ENCODE data around the gene SLC4A1AP. TPM values are rescaled to one million over a fixed set of nuclear protein-coding genes. Genes with fewer than 3 reads are reported as not detected.

The SLC4A1AP gene
- total and polyA plus RNA-seq, 9 of the 15 experiments (the other 6 are each of a cell fraction or from before 2014, with no cell fraction given), result 8.1 to 40.5 (median 35.3) TPM

DNA sequence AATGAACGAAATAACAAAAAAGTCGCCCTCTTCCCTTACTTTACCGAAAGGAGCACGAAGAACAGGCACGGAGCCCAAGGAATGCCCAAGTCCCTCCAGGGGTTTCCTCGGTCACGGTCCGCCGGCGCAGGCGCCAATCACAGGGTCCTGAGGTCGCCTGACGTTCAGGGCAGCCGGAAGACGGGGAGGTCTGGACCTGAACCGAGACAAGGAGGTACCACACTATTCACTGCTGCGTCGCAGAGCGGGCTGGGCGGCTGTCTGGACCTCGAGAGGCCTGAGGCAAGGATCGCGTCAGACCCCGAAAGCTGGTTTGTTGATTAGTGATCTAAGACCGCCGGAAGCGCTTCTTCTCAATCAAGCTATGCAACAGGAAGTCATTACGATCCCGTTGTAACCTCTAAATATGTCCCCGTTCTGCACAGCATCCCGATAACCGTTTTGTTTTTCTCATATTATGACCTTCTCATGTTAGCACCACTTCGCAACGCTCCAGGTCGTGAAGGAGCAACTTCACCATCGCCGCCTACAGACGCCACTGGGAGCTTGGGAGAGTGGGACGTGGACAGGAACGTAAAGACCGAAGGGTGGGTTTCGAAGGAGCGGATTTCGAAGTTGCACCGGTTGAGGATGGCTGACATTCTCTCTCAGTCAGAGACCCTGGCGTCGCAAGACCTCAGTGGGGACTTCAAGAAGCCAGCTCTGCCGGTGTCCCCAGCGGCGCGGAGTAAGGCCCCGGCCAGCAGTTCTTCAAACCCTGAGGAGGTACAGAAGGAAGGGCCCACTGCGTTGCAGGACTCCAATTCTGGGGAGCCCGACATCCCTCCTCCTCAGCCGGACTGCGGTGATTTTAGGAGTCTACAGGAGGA is at the start of gene SLC4A1AP, which contains the start of gene SUPT7L (continued):
- TF ChIP-seq, protein P1, sequence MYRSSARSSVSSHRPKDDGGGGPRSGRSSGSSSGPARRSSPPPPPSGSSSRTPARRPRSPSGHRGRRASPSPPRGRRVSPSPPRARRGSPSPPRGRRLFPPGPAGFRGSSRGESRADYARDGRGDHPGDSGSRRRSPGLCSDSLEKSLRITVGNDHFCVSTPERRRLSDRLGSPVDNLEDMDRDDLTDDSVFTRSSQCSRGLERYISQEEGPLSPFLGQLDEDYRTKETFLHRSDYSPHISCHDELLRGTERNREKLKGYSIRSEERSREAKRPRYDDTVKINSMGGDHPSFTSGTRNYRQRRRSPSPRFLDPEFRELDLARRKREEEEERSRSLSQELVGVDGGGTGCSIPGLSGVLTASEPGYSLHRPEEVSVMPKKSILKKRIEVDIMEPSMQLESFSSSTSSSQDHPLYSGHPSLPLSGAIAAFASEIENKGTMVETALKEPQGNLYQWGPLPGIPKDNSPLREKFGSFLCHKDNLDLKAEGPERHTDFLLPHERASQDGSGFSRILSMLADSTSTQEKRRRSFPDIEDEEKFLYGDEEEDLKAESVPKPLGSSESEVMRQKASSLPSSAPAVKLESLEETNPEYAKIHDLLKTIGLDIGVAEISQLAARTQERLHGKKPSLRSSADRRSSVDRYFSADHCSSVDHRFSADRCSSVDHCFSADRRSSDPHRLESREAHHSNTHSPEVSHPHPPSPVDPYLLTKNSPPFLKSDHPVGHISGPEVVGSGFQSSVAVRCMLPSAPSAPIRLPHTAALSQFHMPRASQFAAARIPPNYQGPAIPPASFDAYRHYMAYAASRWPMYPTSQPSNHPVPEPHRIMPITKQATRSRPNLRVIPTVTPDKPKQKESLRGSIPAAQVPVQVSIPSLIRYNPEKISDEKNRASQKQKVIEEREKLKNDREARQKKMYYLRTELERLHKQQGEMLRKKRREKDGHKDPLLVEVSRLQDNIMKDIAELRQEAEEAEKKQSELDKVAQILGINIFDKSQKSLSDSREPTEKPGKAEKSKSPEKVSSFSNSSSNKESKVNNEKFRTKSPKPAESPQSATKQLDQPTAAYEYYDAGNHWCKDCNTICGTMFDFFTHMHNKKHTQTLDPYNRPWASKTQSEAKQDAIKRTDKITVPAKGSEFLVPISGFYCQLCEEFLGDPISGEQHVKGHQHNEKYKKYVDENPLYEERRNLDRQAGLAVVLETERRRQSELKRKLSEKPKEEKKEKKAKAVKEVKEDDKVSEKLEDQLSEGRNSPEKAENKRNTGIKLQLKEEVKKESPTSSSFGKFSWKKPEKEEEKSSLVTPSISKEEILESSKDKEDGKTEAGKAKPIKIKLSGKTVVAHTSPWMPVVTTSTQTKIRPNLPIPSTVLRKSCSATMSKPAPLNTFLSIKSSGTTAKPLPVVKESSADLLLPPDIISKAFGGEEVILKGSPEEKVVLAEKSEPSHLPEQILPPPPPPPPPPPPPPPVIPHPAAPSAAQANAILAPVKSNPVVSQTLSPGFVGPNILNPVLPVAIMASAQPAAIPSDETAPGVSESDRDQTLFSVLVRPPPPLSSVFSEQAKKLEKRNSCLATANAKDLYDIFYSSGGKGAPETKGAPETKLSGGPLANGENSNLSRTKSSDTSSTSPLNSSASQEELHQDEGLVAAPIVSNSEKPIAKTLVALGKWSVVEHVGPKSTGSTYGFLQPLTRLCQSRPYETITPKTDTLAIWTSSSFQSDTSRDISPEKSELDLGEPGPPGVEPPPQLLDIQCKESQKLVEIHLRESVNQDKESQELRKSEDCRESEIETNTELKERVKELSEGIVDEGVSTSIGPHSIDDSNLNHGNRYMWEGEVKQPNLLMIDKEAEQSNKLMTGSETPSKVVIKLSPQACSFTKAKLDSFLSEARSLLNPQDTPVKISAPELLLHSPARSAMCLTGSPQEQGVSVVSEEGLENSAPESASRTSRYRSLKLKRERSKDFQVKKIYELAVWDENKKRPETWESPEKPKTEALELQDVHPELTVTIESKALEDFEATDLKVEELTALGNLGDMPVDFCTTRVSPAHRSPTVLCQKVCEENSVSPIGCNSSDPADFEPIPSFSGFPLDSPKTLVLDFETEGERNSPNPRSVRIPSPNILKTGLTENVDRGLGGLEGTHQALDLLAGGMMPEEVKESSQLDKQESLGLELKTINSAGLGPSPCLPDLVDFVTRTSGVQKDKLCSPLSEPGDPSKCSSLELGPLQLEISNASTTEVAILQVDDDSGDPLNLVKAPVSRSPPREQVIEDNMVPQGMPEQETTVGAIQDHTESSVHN (IDR thresholded peaks at IDR 0.05; ENCODE audit: borderline replicate concordance in 1 of 2, low read depth in 1 of 2), result peak in 1 of 2 experiments; percentile 77; a peak in 1 of 4 replicates
- TF ChIP-seq ASH1L (IDR thresholded peaks at IDR 0.05; ENCODE audit: borderline replicate concordance, low read depth, partially characterized antibody) (peak; percentile 71), JUND (IDR thresholded peaks at IDR 0.05; ENCODE audit: borderline replicate concordance, low read depth, low read length) (no peak), JUND (tag; IDR thresholded peaks at IDR 0.05; ENCODE audit: borderline replicate concordance, low read depth, low read length) (peak; percentile 87; the same call in 2 of the 3 replicates), ZKSCAN1 (IDR thresholded peaks at IDR 0.05; ENCODE audit: low read depth, low read length) (peak; percentile 82), ZNF124 (CRISPR knock-in tag; IDR thresholded peaks at IDR 0.05) (no peak), HMG20B (CRISPR knock-in tag; IDR thresholded peaks at IDR 0.05) (no peak), SRSF3 (IDR thresholded peaks at IDR 0.05; ENCODE audit: insufficient read depth, low read length) (no peak), RCOR1 (IDR thresholded peaks at IDR 0.05; ENCODE audit: borderline replicate concordance in 1 of 2, low read depth in 2 of 2, low read length in 2 of 2) (peak in 1 of 2 experiments; percentile 53; a peak in 1 of 4 replicates), CBFA2T3 (IDR thresholded peaks at IDR 0.05) (no peak), PHF21A (IDR thresholded peaks at IDR 0.05; ENCODE audit: borderline replicate concordance, low read depth) (peak; percentile 64; the same call in 1 of the 2 replicates), MECOM (CRISPR knock-in tag; IDR thresholded peaks at IDR 0.05) (peak; percentile 75; the same call in 1 of the 2 replicates)
- TF ChIP-seq, protein P2, sequence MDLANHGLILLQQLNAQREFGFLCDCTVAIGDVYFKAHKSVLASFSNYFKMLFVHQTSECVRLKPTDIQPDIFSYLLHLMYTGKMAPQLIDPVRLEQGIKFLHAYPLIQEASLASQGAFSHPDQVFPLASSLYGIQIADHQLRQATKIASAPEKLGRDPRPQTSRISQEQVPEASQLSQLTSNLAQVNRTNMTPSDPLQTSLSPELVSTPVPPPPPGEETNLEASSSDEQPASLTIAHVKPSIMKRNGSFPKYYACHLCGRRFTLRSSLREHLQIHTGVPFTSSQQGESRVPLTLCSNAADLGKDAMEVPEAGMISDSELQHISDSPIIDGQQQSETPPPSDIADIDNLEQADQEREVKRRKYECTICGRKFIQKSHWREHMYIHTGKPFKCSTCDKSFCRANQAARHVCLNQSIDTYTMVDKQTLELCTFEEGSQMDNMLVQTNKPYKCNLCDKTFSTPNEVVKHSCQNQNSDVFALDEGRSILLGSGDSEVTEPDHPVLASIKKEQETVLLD (IDR thresholded peaks at IDR 0.05), result peak; percentile 55; the same call in 1 of the 2 replicates
- TF ChIP-seq, protein P3, sequence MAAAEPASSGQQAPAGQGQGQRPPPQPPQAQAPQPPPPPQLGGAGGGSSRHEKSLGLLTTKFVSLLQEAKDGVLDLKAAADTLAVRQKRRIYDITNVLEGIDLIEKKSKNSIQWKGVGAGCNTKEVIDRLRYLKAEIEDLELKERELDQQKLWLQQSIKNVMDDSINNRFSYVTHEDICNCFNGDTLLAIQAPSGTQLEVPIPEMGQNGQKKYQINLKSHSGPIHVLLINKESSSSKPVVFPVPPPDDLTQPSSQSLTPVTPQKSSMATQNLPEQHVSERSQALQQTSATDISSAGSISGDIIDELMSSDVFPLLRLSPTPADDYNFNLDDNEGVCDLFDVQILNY (CRISPR knock-in tag; IDR thresholded peaks at IDR 0.05), result no peak; the same call in 1 of the 2 replicates
